DND-41 (cell line): ENCODE data around the gene RABL6.

Experiments used
- ATAC-seq: fragments of 200-7000 bp; cut with Tn5 transposase; 3 replicates; pipeline ENCODE4 v1.9.1; 2021; ENCODE audit warnings: low read depth; ENCODE audit not compliant: insufficient read depth
- DNase-seq: peaks from one replicate; pipeline ENCODE4 v3.0.0-alpha.2; 2020
- H2AFZ ChIP-seq: 2 replicates; pipeline ENCODE4 v1.6.0; 2012; ENCODE audit warnings: low read depth, low read length
- H3K27ac ChIP-seq: 2 replicates; pipeline ENCODE4 v1.5.1; 2012; ENCODE audit warnings: low read length, inconsistent platforms
- H3K27me3 ChIP-seq: fragments of 200-600 bp; sonication (generic); 2 replicates; pipeline ENCODE4 v1.6.0; 2012; ENCODE audit warnings: low read length, mild to moderate bottlenecking, inconsistent platforms; ENCODE audit not compliant: insufficient read depth, poor library complexity
- H3K36me3 ChIP-seq: 2 replicates; pipeline ENCODE4 v1.5.1; 2012; ENCODE audit warnings: low read length, inconsistent platforms; ENCODE audit not compliant: insufficient read depth
- H3K4me1 ChIP-seq: 2 replicates; pipeline ENCODE4 v1.5.1; 2012; ENCODE audit warnings: mild to moderate bottlenecking, low read length; ENCODE audit not compliant: insufficient read depth
- H3K4me2 ChIP-seq: 2 replicates; pipeline ENCODE4 v1.6.0; 2012; ENCODE audit warnings: mild to moderate bottlenecking, moderate library complexity, low read length, inconsistent platforms; ENCODE audit not compliant: insufficient read depth
- H3K4me3 ChIP-seq, 2 experiments: fragments of 200-600 bp in 1 of 2; shearing (Covaris generic) in 1 of 2; 2 replicates each; pipeline ENCODE4 v1.5.1; 2012 to 2016; ENCODE audit warnings: inconsistent platforms in 2 of 2, low read length in 2 of 2, mild to moderate bottlenecking in 2 of 2, low read depth in 1 of 2, moderate library complexity in 1 of 2
- H3K79me2 ChIP-seq: 2 replicates; pipeline ENCODE4 v1.6.0; 2012; ENCODE audit warnings: low read length, inconsistent platforms; ENCODE audit not compliant: insufficient read depth
- H3K9ac ChIP-seq: 2 replicates; pipeline ENCODE4 v1.6.0; 2012; ENCODE audit warnings: low read depth, mild to moderate bottlenecking, inconsistent platforms, low read length, moderate library complexity
- H3K9me3 ChIP-seq: 2 replicates; pipeline ENCODE4 v1.5.1; 2012; ENCODE audit warnings: low read length, moderate library complexity, mild to moderate bottlenecking, inconsistent platforms; ENCODE audit not compliant: insufficient read depth, severe bottlenecking
- H4K20me1 ChIP-seq: 2 replicates; pipeline ENCODE4 v1.6.0; 2012; ENCODE audit warnings: low read length; ENCODE audit not compliant: insufficient read depth
- CTCF ChIP-seq: IDR thresholded peaks from 2 replicates; pipeline ENCODE4 v1.5.1; 2012; ENCODE audit warnings: borderline replicate concordance, low read length, moderate library complexity, mild to moderate bottlenecking; ENCODE audit not compliant: poor library complexity, severe bottlenecking; ENCODE audit errors: extremely low read depth
- EZH2 ChIP-seq: IDR thresholded peaks from 3 replicates; pipeline ENCODE4 v1.6.1; 2012; ENCODE audit warnings: borderline replicate concordance, low read depth, mild to moderate bottlenecking, moderate library complexity, low read length, inconsistent platforms; ENCODE audit not compliant: severe bottlenecking

RABL6 gene

GRCh38 chr9:136829412-136829811 lies 21.7 kb downstream of the RABL6 start:
- Histone ChIP-seq H3K27ac (no peak overlapping the region), H3K27me3 (no peaks in the 10 kb centered on the region), H3K36me3 (peaks cover 89% of the 10 kb centered on the region), H3K4me3 (no peak overlapping the region), H2AFZ (no peak overlapping the region), H3K79me2 (no peaks in the 10 kb centered on the region), H3K4me2 (no peak overlapping the region), H4K20me1 (peaks cover 15% of the 10 kb centered on the region), H3K9ac (no peak overlapping the region), H3K4me1 (no peaks in the 10 kb centered on the region), H3K9me3 (no peaks in the 10 kb centered on the region)
- TF ChIP-seq CTCF (no peak), EZH2 (no peak)
- ATAC-seq (no peak), DNase-seq (no peak)

- peaks cover 15% of the 10 kb centered on the region for H4K20me1 ChIP-seq
- ATAC-seq = no peak
These were observed 22.5 kb downstream of the RABL6 start for GRCh38 chr9:136829981-136830885.

GRCh38 chr9:136831002-136831719 lies 23.4 kb downstream of the RABL6 start:
- H3K79me2 ChIP-seq = no peaks in the 10 kb centered on the region
- no peak overlapping the region for H3K27ac ChIP-seq
- no peak for DNase-seq
- no peaks in the 10 kb centered on the region for H3K27me3 ChIP-seq
- no peak overlapping the region for H3K4me2 ChIP-seq
- no peak overlapping the region for H3K9ac ChIP-seq
- no peaks in the 10 kb centered on the region for H3K4me1 ChIP-seq
- H3K4me3 ChIP-seq = no peak overlapping the region
- peaks cover 20% of the 10 kb centered on the region for H4K20me1 ChIP-seq
- no peaks in the 10 kb centered on the region for H3K9me3 ChIP-seq
- no peak overlapping the region for H2AFZ ChIP-seq
- TF ChIP-seq EZH2 (no peak), CTCF (no peak)
- peaks cover 80% of the 10 kb centered on the region for H3K36me3 ChIP-seq
- no peak for ATAC-seq

More at GRCh38 chr9:136829981-136830885, 22.5 kb downstream of the RABL6 start:
- TF ChIP-seq EZH2 (no peak), CTCF (no peak)
- Histone ChIP-seq H3K4me3 (no peak overlapping the region), H3K4me2 (no peak overlapping the region), H3K79me2 (no peaks in the 10 kb centered on the region), H3K27me3 (no peaks in the 10 kb centered on the region), H3K9ac (no peak overlapping the region), H3K9me3 (no peaks in the 10 kb centered on the region), H2AFZ (no peak overlapping the region), H3K4me1 (no peaks in the 10 kb centered on the region), H3K27ac (no peak overlapping the region), H3K36me3 (peaks cover 81% of the 10 kb centered on the region)
- no peak for DNase-seq
